LNCAP (cell line): ENCODE measurements around the gene PTPN3.

Experiments
- TF ChIP-seq, protein P1 (sequence below): fragments of 450-650 bp; IDR thresholded peaks from 2 replicates; pipeline ENCODE4 v1.5.1; 2017; ENCODE audit warnings: mild to moderate bottlenecking

Gene PTPN3

GRCh38 chr9:109342878-109343277 lies 155.2 kb downstream of the PTPN3 start:
- TF ChIP-seq, protein P1, sequence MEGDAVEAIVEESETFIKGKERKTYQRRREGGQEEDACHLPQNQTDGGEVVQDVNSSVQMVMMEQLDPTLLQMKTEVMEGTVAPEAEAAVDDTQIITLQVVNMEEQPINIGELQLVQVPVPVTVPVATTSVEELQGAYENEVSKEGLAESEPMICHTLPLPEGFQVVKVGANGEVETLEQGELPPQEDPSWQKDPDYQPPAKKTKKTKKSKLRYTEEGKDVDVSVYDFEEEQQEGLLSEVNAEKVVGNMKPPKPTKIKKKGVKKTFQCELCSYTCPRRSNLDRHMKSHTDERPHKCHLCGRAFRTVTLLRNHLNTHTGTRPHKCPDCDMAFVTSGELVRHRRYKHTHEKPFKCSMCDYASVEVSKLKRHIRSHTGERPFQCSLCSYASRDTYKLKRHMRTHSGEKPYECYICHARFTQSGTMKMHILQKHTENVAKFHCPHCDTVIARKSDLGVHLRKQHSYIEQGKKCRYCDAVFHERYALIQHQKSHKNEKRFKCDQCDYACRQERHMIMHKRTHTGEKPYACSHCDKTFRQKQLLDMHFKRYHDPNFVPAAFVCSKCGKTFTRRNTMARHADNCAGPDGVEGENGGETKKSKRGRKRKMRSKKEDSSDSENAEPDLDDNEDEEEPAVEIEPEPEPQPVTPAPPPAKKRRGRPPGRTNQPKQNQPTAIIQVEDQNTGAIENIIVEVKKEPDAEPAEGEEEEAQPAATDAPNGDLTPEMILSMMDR, result no peak

- TF ChIP-seq, protein P1, result no peak
Observed at GRCh38 chr9:109341561-109341960, 156.5 kb downstream of the PTPN3 start.

DNA sequence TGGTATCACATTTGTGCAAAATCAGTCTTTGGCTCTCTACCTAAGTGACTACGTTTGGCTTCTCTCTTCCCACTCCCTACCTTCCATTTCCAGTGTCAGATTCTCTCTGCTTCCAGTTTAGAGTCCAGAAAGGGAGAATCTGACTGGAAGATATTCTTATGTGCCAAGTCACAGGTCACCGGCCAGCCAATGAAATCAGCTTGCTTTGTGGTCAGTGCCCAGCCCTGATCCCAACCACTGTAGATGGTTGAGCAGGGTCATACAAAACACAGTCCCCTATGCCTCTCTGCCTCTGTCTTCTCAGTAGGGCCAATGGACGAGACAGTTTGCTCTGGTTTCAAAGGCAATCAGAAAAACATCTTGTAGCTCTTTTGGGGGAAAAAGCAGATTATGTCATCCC lies 161.7 kb downstream of the PTPN3 start:
- TF ChIP-seq, protein P1, result no peak

GRCh38 chr9:109335929-109336328 lies 162.2 kb downstream of the PTPN3 start:
- TF ChIP-seq, protein P1, result no peak

DNA sequence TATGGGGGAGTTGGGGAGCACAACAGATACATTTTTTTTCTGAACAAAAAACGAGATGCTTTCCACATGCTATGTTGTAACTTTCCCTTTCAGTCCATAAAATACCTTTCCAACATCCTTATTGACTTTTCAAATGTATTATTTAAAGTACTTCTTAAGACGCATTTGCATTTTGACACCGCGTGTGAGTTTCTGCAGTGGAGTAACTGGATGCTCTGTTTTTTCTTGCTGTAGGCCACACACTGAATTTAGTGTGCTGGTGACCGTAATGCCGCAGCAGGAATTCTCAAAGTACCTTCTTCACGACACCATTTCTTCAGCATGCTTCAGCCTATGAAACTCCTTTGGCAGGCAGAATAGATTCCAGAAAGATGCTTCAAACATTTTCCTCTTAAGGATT lies 163.0 kb downstream of the PTPN3 start:
- TF ChIP-seq, protein P1, result no peak

- TF ChIP-seq, protein P1, result no peak
Observed at GRCh38 chr9:109331353-109331752, 166.8 kb downstream of the PTPN3 start.

DNA sequence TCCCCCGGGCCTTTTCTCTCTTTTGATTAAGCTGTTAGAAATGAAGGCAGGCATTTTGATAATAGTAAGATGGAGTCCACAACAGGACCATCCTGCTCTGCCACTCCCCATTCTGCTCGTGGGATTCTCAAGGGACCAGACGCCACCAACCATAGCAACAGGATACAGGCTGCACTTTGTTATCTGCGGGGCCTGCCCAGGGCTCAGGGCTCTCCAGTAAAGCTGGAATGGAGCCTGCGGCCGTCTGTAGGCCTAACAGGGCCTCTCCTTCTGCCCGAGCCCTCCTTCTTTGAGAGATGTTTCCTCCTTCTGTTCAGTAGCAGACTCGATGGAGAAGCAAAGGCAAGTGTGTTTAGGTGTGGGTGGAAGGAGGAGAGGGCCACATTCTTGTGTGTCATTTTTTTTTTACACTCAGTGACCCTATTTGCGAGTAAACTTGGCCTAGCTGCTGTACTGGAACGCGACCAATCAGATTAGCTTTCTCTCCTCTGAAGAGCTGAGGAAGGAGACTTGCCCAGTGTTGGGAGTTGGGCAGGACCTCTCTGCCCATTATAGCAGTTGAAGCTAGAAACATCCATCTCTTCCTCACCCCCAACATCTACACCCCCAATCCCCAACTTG lies 168.4 kb downstream of the PTPN3 start:
- TF ChIP-seq, protein P1, result no peak
